HCT116 (cell line): ENCODE data around the gene CCL17. TPM values are rescaled to one million over a fixed set of nuclear protein-coding genes. Genes with fewer than 3 reads are reported as not detected.

Experiments used
- ATAC-seq: fragments of 200-7000 bp; cut with Tn5 transposase; 2 replicates; pipeline ENCODE4 v1.9.1; 2020; ENCODE audit warnings: mild to moderate bottlenecking, moderate library complexity
- BruUV-seq: library from RNA; stranded (reverse); fragments of 400-500 nt; replicated peaks from 2 replicates; lab custom pipeline; 2021; lab: Mats Ljungman, UMichigan
- CTCF ChIA-PET: fragments of 300-600 bp; sonication (Branson Sonifier 250); formaldehyde crosslinking; loops from one replicate; lab custom pipeline; 2021; ENCODE audit warnings: antibody characterized with exemption; lab: Charles Lee
- POLR2A ChIA-PET: fragments of 300-600, 350-600 bp; sonication (Branson Sonifier 250); formaldehyde crosslinking; loops from one replicate; lab custom pipeline; 2021; ENCODE audit warnings: antibody characterized with exemption; lab: Charles Lee
- RAD21 ChIA-PET, 2 experiments: fragments of 300-600 bp; sonication (Branson Sonifier 250); formaldehyde crosslinking; loops; one replicate each; lab custom pipeline; 2023; ENCODE audit warnings: low total read pairs in 2 of 2; ENCODE audit not compliant: uncharacterized antibody in 2 of 2, unreplicated experiment in 2 of 2, low non-redundant PET in 1 of 2; lab: Charles Lee
- DNase-seq: peaks from one replicate; pipeline ENCODE4 v3.0.0-alpha.2; 2010; ENCODE audit warnings: low read depth, low spot score
- H2AFZ ChIP-seq: fragments of 200-600 bp; shearing (Covaris generic), sonication (generic); 2 replicates; pipeline ENCODE4 v1.6.1; 2017; ENCODE audit warnings: low read depth, mixed run types, mixed read lengths, antibody characterized with exemption, low read length; ENCODE audit not compliant: poor library complexity, severe bottlenecking
- H3K27ac ChIP-seq: 2 replicates; pipeline ENCODE4 v1.5.1; 2012; ENCODE audit warnings: low read depth, low read length
- H3K27me3 ChIP-seq: fragments of 200-600 bp; sonication (generic); 2 replicates; pipeline ENCODE4 v1.6.1; 2016; ENCODE audit warnings: mixed run types, low read length, mixed read lengths; ENCODE audit not compliant: insufficient read depth
- H3K36me3 ChIP-seq, 2 experiments: fragments of 200-500 bp in 1 of 2; fragments of 200-600 bp in 1 of 2; sonication (Bioruptor generic) in 1 of 2; sonication (generic) in 1 of 2; 2 replicates each; pipeline versions ENCODE4 v1.5.1 to v1.6.1; 2014 to 2016; ENCODE audit warnings: low read length in 2 of 2, inconsistent platforms in 1 of 2, mixed read lengths in 1 of 2, mixed run types in 1 of 2; ENCODE audit not compliant: insufficient read depth in 2 of 2, control insufficient read depth in 1 of 2
- H3K4me1 ChIP-seq, 2 experiments: fragments of 200-600 bp in 1 of 2; sonication (generic) in 1 of 2; 2 replicates each; pipeline versions ENCODE4 v1.5.1 to v1.6.1; 2012 to 2017; ENCODE audit warnings: low read length in 2 of 2, inconsistent platforms in 1 of 2, mild to moderate bottlenecking in 1 of 2, mixed read lengths in 1 of 2, mixed run types in 1 of 2, moderate library complexity in 1 of 2; ENCODE audit not compliant: insufficient read depth in 2 of 2, control insufficient read depth in 1 of 2
- H3K4me2 ChIP-seq: fragments of 200-600 bp; sonication (generic); 2 replicates; pipeline ENCODE4 v1.6.1; 2017; ENCODE audit warnings: mixed run types, low read length, mixed read lengths
- H3K4me3 ChIP-seq, 2 experiments: fragments of 200-600 bp in 1 of 2; sonication (generic) in 1 of 2; replicated peaks in 1 of 2; 2 replicates each; pipeline ENCODE4 v1.5.1; 2011 to 2016; ENCODE audit warnings: low read length in 2 of 2, control low read depth in 1 of 2, low read depth in 1 of 2, mild to moderate bottlenecking in 1 of 2, mixed read lengths in 1 of 2, mixed run types in 1 of 2
- H3K79me2 ChIP-seq: fragments of 200-600 bp; sonication (generic); 2 replicates; pipeline ENCODE4 v1.6.1; 2017; ENCODE audit warnings: mild to moderate bottlenecking, mixed run types, low read length, moderate library complexity, mixed read lengths; ENCODE audit not compliant: insufficient read depth
- H3K9ac ChIP-seq: fragments of 200-600 bp; sonication (generic); 2 replicates; pipeline ENCODE4 v1.6.1; 2016; ENCODE audit warnings: low read length, mixed read lengths
- H3K9me2 ChIP-seq: fragments of 200-600 bp; sonication (generic), shearing (Covaris generic); 2 replicates; pipeline ENCODE4 v1.6.1; 2017; ENCODE audit warnings: mixed run types, mild to moderate bottlenecking, moderate library complexity; ENCODE audit not compliant: insufficient read depth
- H3K9me3 ChIP-seq, 2 experiments: fragments of 200-500 bp in 1 of 2; fragments of 200-600 bp in 1 of 2; sonication (Bioruptor generic) in 1 of 2; sonication (generic) in 1 of 2; 2 replicates each; pipeline ENCODE4 v1.6.1; 2014 to 2017; ENCODE audit warnings: low read length in 2 of 2, mixed read lengths in 2 of 2, inconsistent platforms in 1 of 2, low read depth in 1 of 2, mild to moderate bottlenecking in 1 of 2, mixed run types in 1 of 2, moderate library complexity in 1 of 2; ENCODE audit not compliant: control insufficient read depth in 1 of 2, insufficient read depth in 1 of 2
- H4K20me1 ChIP-seq: fragments of 200-600 bp; sonication (generic), shearing (Covaris generic); 2 replicates; pipeline ENCODE4 v1.6.1; 2017; ENCODE audit warnings: mixed run types, mild to moderate bottlenecking, moderate library complexity; ENCODE audit not compliant: insufficient read depth
- CEBPB ChIP-seq: IDR thresholded peaks from 2 replicates; pipeline ENCODE4 v1.6.1; 2012; ENCODE audit warnings: low read depth
- EGR1 ChIP-seq: IDR thresholded peaks from 2 replicates; pipeline ENCODE4 v1.6.1; 2012; ENCODE audit warnings: low read depth
- ELF1 ChIP-seq: IDR thresholded peaks from 2 replicates; pipeline ENCODE4 v1.6.1; 2012; ENCODE audit warnings: low read depth, borderline replicate concordance
- RAD21 ChIP-seq: IDR thresholded peaks from 2 replicates; pipeline ENCODE4 v1.6.1; 2012; ENCODE audit warnings: low read depth, mild to moderate bottlenecking
- SP1 ChIP-seq: IDR thresholded peaks from 2 replicates; pipeline ENCODE4 v1.6.1; 2012; ENCODE audit warnings: low read depth
- YY1 ChIP-seq: IDR thresholded peaks from 2 replicates; pipeline ENCODE4 v1.6.1; 2011; ENCODE audit warnings: low read length, low read depth, moderate library complexity, mild to moderate bottlenecking; ENCODE audit not compliant: insufficient replicate concordance; ENCODE audit errors: extremely low read depth
- intact Hi-C: fragments of 100-400 bp; cut with micrococcal nuclease; formaldehyde crosslinking; loops from 2 replicates; pipeline ENCODE4 v1.10.0; 2022
- total RNA-seq: library from RNA; stranded (reverse); gene quantifications from one replicate; pipeline ENCODE4 v1.2.1, GENCODE V29; 2021; ENCODE audit not compliant: unreplicated experiment
- TF ChIP-seq, protein P1 (sequence below): IDR thresholded peaks from 2 replicates; pipeline ENCODE4 v1.6.1; 2012

The CCL17 gene
- total RNA-seq, 1 experiment from 2014 or later = not detected

- Histone ChIP-seq H3K9me3 (no peaks in the 10 kb centered on the region), H3K79me2 (no peaks in the 10 kb centered on the region), H3K36me3 (no peaks in the 10 kb centered on the region), H3K4me2 (no peak overlapping the region), H3K27me3 (no peaks in the 10 kb centered on the region), H3K9ac (no peak overlapping the region), H3K4me3 (no peak overlapping the region), H3K9me2 (no peaks in the 10 kb centered on the region), H2AFZ (no peak overlapping the region), H3K4me1 (no peaks in the 10 kb centered on the region), H3K27ac (no peak overlapping the region), H4K20me1 (no peaks in the 10 kb centered on the region)
- ChIA-PET CTCF (no interaction called here), RAD21 (no interaction called here), POLR2A (no interaction called here)
- ATAC-seq (no peak), DNase-seq (no peak)
- TF ChIP-seq ELF1 = no peak
- 0 out of 2 replicates have a peak, but pooled peaks have one; percentile 17 for TF ChIP-seq CEBPB
- TF ChIP-seq, protein P1, sequence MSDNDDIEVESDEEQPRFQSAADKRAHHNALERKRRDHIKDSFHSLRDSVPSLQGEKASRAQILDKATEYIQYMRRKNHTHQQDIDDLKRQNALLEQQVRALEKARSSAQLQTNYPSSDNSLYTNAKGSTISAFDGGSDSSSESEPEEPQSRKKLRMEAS = no peak
- no peak for TF ChIP-seq RAD21
- TF ChIP-seq SP1 = no peak
- no peak for TF ChIP-seq EGR1
- TF ChIP-seq YY1 = no peak
- no TSS peak for BruUV-seq
- intact Hi-C loops = no loop called here
These were observed 10.1 kb upstream of the CCL17 start for GRCh38 chr16:57394444-57394843.

DNA sequence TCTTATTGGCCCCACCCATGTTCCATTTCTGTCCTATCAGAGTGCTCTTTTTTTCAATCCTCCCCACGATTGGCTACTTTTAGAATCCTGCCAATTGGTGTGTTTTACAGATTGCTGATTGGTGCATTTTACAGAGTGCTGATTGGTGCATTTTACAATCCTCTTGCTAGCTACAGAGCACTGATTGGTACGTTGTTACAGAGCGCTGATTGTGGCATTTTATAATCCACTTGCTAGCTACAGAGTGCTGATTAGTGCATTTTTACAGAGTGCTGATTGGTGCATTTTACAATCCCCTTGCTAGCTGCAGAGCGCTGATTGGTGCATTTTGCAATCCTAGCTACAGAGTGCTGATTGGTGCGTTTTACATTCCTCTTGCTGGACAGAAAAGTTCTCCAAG, 9.5 kb upstream of the CCL17 start:
- no peak for ATAC-seq
- no TSS peak for BruUV-seq
- Histone ChIP-seq H3K9me3 (no peaks in the 10 kb centered on the region), H4K20me1 (no peaks in the 10 kb centered on the region), H3K79me2 (no peaks in the 10 kb centered on the region), H3K9me2 (no peaks in the 10 kb centered on the region), H3K9ac (no peak overlapping the region), H3K4me2 (no peak overlapping the region), H3K27ac (no peak overlapping the region), H3K4me3 (no peak overlapping the region), H3K4me1 (no peaks in the 10 kb centered on the region), H2AFZ (no peak overlapping the region), H3K27me3 (no peaks in the 10 kb centered on the region), H3K36me3 (no peaks in the 10 kb centered on the region)
- ChIA-PET POLR2A (no interaction called here), RAD21 (no interaction called here), CTCF (no interaction called here)
- intact Hi-C loops = no loop called here
- TF ChIP-seq, protein P1 = no peak
- DNase-seq = no peak
